GM12891 (cell line): ENCODE results near the gene BOK. TPM values are rescaled to one million over a fixed set of nuclear protein-coding genes. Genes with fewer than 3 reads are reported as not detected.
"Not testable (repeated sequence)": the region's sequence is repeated elsewhere in the genome, so short reads cannot be mapped to it uniquely, and the experiment has no call there.

Experiments
- DNase-seq: peaks from one replicate; pipeline ENCODE4 v3.0.0; 2011; ENCODE audit warnings: low spot score; ENCODE audit not compliant: insufficient read length
- FAIRE-seq: peaks from 2 replicates; lab custom pipeline; 2011; peaks lifted over from hg19 to GRCh38; lab: Jason Lieb, UNC
- PAX5 ChIP-seq: IDR thresholded peaks from 2 replicates; pipeline ENCODE4 v1.6.1; 2011; ENCODE audit warnings: low read length, moderate library complexity, mild to moderate bottlenecking; ENCODE audit not compliant: insufficient read depth, severe bottlenecking
- POLR2A ChIP-seq: IDR thresholded peaks from 2 replicates; pipeline ENCODE4 v1.6.1; 2011; ENCODE audit warnings: low read depth, low read length, control low read depth
- POLR2AphosphoS5 ChIP-seq: IDR thresholded peaks from 2 replicates; pipeline ENCODE4 v1.6.1; 2011; ENCODE audit warnings: low read depth, low read length, control low read depth
- POU2F2 ChIP-seq: IDR thresholded peaks from 2 replicates; pipeline ENCODE4 v1.6.1; 2011; ENCODE audit warnings: low read depth, mild to moderate bottlenecking, control low read depth, low read length, moderate library complexity
- SPI1 ChIP-seq: IDR thresholded peaks from 2 replicates; pipeline ENCODE4 v1.6.1; 2011; ENCODE audit warnings: low read depth, low read length, control low read depth
- TAF1 ChIP-seq: IDR thresholded peaks from 2 replicates; pipeline ENCODE4 v1.6.1; 2011; ENCODE audit warnings: low read depth, low read length, control low read depth
- polyA plus RNA-seq: library from polyadenylated mRNA; unstranded; fragments of >200 nt; gene quantifications from one replicate; pipeline ENCODE4 v1.2.1, GENCODE V29; 2012; ENCODE audit warnings: low read depth, missing spikeins, inconsistent platforms; ENCODE audit not compliant: missing spikeins

The BOK gene
- polyA plus RNA-seq = 0.04 TPM

GRCh38 chr2:241558532-241559322 lies at the start of gene BOK:
Gene BOK, plus strand, starts transcription at chr2:241558745. Its CDS starts 739 bp downstream, at chr2:241559484.
- TF ChIP-seq PAX5 (no peak), SPI1 (no peak), POU2F2 (no peak), POLR2AphosphoS5 (no peak)
- FAIRE-seq (no peak), DNase-seq (no peak)

- DNase-seq (no peak), FAIRE-seq (no peak)
- TF ChIP-seq POU2F2 = no peak
Observed at GRCh38 chr2:241509155-241509784, 49.3 kb upstream of the BOK start.

GRCh38 chr2:241511091-241511741 lies 47.3 kb upstream of the BOK start:
- no peak for DNase-seq
- TF ChIP-seq POU2F2 (no peak), SPI1 (no peak; the same call in 1 of the 2 replicates), POLR2AphosphoS5 (no peak), TAF1 (no peak), POLR2A (no peak), PAX5 (no peak)
- no peak for FAIRE-seq

GRCh38 chr2:241514553-241514952 lies 44.0 kb upstream of the BOK start:
- FAIRE-seq (no peak), DNase-seq (no peak)
- no peak for TF ChIP-seq SPI1
- TF ChIP-seq POU2F2 = no peak
- TF ChIP-seq PAX5 = no peak
- no peak for TF ChIP-seq TAF1

GRCh38 chr2:241514986-241515737 lies 43.4 kb upstream of the BOK start:
- FAIRE-seq = peak; percentile 33
- TF ChIP-seq PAX5 (no peak), SPI1 (no peak), POU2F2 (no peak)
- DNase-seq = no peak

GRCh38 chr2:241516520-241516965 lies 42.0 kb upstream of the BOK start:
- TF ChIP-seq POU2F2 (no peak), SPI1 (no peak), POLR2AphosphoS5 (no peak), POLR2A (no peak), TAF1 (no peak), PAX5 (no peak)
- FAIRE-seq (no peak), DNase-seq (no peak)

GRCh38 chr2:241517297-241517696 lies 41.2 kb upstream of the BOK start:
- FAIRE-seq (peak; percentile 98), DNase-seq (no peak)
- TF ChIP-seq POLR2A (no peak), POLR2AphosphoS5 (no peak), TAF1 (no peak), PAX5 (no peak), POU2F2 (no peak), SPI1 (no peak)

GRCh38 chr2:241519669-241520068 lies 38.9 kb upstream of the BOK start:
- DNase-seq (no peak), FAIRE-seq (no peak)
- TF ChIP-seq SPI1 (no peak), PAX5 (no peak), POLR2AphosphoS5 (no peak), POLR2A (no peak), TAF1 (no peak), POU2F2 (no peak)

- DNase-seq (no peak), FAIRE-seq (no peak)
- no peak for TF ChIP-seq PAX5
- TF ChIP-seq POU2F2 = no peak
- no peak for TF ChIP-seq POLR2A
- no peak for TF ChIP-seq POLR2AphosphoS5
- no peak for TF ChIP-seq TAF1
- TF ChIP-seq SPI1 = no peak
Observed at GRCh38 chr2:241522477-241522876, 36.1 kb upstream of the BOK start.

GRCh38 chr2:241525818-241526780 lies 32.4 kb upstream of the BOK start:
- not testable (repeated sequence) for FAIRE-seq, DNase-seq
